Neural progenitor cell (in vitro differentiated cells): ENCODE data around the gene ERFL.

Experiments
- EZH2 ChIP-seq: fragments of 200-600 bp; sonication (generic); IDR thresholded peaks from 2 replicates; pipeline ENCODE4 v1.6.1; 2017; ENCODE audit warnings: antibody characterized with exemption, mild to moderate bottlenecking, moderate library complexity
- EZH2phosphoT487 ChIP-seq: fragments of 200-600 bp; sonication (generic); IDR thresholded peaks from 2 replicates; pipeline ENCODE4 v1.6.1; 2017; ENCODE audit warnings: antibody characterized with exemption
- TF ChIP-seq, protein P1 (sequence below): fragments of 200-600 bp; sonication (generic); IDR thresholded peaks from 2 replicates; pipeline ENCODE4 v1.5.1; 2017; ENCODE audit warnings: antibody characterized with exemption, mild to moderate bottlenecking

- TF ChIP-seq, protein P1, sequence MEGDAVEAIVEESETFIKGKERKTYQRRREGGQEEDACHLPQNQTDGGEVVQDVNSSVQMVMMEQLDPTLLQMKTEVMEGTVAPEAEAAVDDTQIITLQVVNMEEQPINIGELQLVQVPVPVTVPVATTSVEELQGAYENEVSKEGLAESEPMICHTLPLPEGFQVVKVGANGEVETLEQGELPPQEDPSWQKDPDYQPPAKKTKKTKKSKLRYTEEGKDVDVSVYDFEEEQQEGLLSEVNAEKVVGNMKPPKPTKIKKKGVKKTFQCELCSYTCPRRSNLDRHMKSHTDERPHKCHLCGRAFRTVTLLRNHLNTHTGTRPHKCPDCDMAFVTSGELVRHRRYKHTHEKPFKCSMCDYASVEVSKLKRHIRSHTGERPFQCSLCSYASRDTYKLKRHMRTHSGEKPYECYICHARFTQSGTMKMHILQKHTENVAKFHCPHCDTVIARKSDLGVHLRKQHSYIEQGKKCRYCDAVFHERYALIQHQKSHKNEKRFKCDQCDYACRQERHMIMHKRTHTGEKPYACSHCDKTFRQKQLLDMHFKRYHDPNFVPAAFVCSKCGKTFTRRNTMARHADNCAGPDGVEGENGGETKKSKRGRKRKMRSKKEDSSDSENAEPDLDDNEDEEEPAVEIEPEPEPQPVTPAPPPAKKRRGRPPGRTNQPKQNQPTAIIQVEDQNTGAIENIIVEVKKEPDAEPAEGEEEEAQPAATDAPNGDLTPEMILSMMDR, result no peak
- no peak for TF ChIP-seq EZH2phosphoT487
- TF ChIP-seq EZH2, result no peak
Measured at GRCh38 chr19:41904118-41904870, 24.0 kb downstream of the ERFL start.
